Keratinocyte (primary cell): ENCODE measurements around the gene PCIF1. TPM values are rescaled to one million over a fixed set of nuclear protein-coding genes. Genes with fewer than 3 reads are reported as not detected.

Experiments used
- DNase-seq: peaks from one replicate; pipeline ENCODE4 v3.0.0-alpha.2; 2011; ENCODE audit warnings: low read depth, missing footprints, low spot score
- FAIRE-seq: peaks from 2 replicates; lab custom pipeline; 2011; peaks lifted over from hg19 to GRCh38; lab: Jason Lieb, UNC
- H2AFZ ChIP-seq: 2 replicates; pipeline ENCODE4 v1.6.0; 2012; ENCODE audit warnings: low read length, control low read depth, inconsistent platforms; ENCODE audit not compliant: control insufficient read depth
- H3K27ac ChIP-seq: 2 replicates; pipeline ENCODE4 v1.5.1; 2011; ENCODE audit warnings: low read length; ENCODE audit not compliant: control insufficient read depth, insufficient read depth
- H3K27me3 ChIP-seq: 3 replicates; pipeline ENCODE4 v1.6.0; 2011; ENCODE audit warnings: low read length; ENCODE audit not compliant: control insufficient read depth, insufficient read depth; ENCODE audit errors: extremely low read depth
- H3K36me3 ChIP-seq, 2 experiments: 2 replicates in 1 of 2; 3 replicates in 1 of 2; pipeline ENCODE4 v1.5.1; 2011; ENCODE audit warnings: low read length in 2 of 2, mild to moderate bottlenecking in 1 of 2; ENCODE audit not compliant: control insufficient read depth in 2 of 2, insufficient read depth in 2 of 2; ENCODE audit errors: extremely low read depth in 1 of 2
- H3K4me1 ChIP-seq: 3 replicates; pipeline ENCODE4 v1.5.1; 2011; ENCODE audit warnings: low read length; ENCODE audit not compliant: control insufficient read depth, insufficient read depth; ENCODE audit errors: extremely low read depth
- H3K4me2 ChIP-seq: 3 replicates; pipeline ENCODE4 v1.6.0; 2011; ENCODE audit warnings: low read depth, low read length; ENCODE audit not compliant: control insufficient read depth, insufficient read depth; ENCODE audit errors: extremely low read depth
- H3K4me3 ChIP-seq, 3 experiments: fragments of 200-600 bp in 1 of 3; sonication (generic) in 1 of 3; 2 replicates in 2 of 3; 3 replicates in 1 of 3; pipeline ENCODE4 v1.5.1; 2011 to 2016; ENCODE audit warnings: low read length in 3 of 3, mild to moderate bottlenecking in 3 of 3, control low read depth in 2 of 3, inconsistent platforms in 1 of 3, low read depth in 1 of 3, mixed read lengths in 1 of 3, mixed run types in 1 of 3, moderate library complexity in 1 of 3; ENCODE audit not compliant: control insufficient read depth in 2 of 3, insufficient read depth in 2 of 3; ENCODE audit errors: extremely low read depth in 1 of 3
- H3K79me2 ChIP-seq: 2 replicates; pipeline ENCODE4 v1.6.0; 2012; ENCODE audit warnings: low read length; ENCODE audit not compliant: control insufficient read depth, insufficient read depth
- H3K9ac ChIP-seq: 3 replicates; pipeline ENCODE4 v1.6.0; 2011; ENCODE audit warnings: low read length; ENCODE audit not compliant: control insufficient read depth, insufficient read depth; ENCODE audit errors: extremely low read depth
- H3K9me1 ChIP-seq: 3 replicates; pipeline ENCODE4 v1.6.0; 2011; ENCODE audit warnings: low read length; ENCODE audit not compliant: control insufficient read depth, insufficient read depth; ENCODE audit errors: extremely low read depth
- H3K9me3 ChIP-seq: 2 replicates; pipeline ENCODE4 v1.5.1; 2012; ENCODE audit warnings: low read depth, low read length; ENCODE audit not compliant: control insufficient read depth
- H4K20me1 ChIP-seq: 3 replicates; pipeline ENCODE4 v1.6.0; 2011; ENCODE audit warnings: low read length; ENCODE audit not compliant: control insufficient read depth, insufficient read depth; ENCODE audit errors: extremely low read depth
- CTCF ChIP-seq, 3 experiments: IDR thresholded peaks in 1 of 3; conservative IDR thresholded peaks in 1 of 3; optimal IDR thresholded peaks in 1 of 3; 2 replicates in 2 of 3; 3 replicates in 1 of 3; pipeline versions ENCODE3 to v1.5.1; 2011; ENCODE audit warnings: low read length in 3 of 3, mild to moderate bottlenecking in 3 of 3, moderate library complexity in 2 of 3, control low read depth in 1 of 3, inconsistent platforms in 1 of 3; ENCODE audit not compliant: insufficient read depth in 2 of 3; ENCODE audit errors: extremely low read depth in 1 of 3
- EZH2 ChIP-seq: IDR thresholded peaks from one replicate; pipeline ENCODE4 v1.6.1; 2012; ENCODE audit warnings: inconsistent platforms, mild to moderate bottlenecking, low read length, moderate library complexity
- dilution Hi-C: fragments of 300-500 bp; cut with MboI; formaldehyde crosslinking; loops from one replicate; pipeline ENCODE4 v1.7.0; 2020; ENCODE audit warnings: low sequenced_read_pairs; ENCODE audit not compliant: extremely low pct_ligation_motif_present
- polyA plus RNA-seq, 5 experiments: library from polyadenylated mRNA; depleted of rRNA in 3 of 5; stranded (reverse) in 3 of 5; stranded (forward) in 1 of 5; unstranded in 1 of 5; fragments of >200 nt; gene quantifications; 1 replicate in 1 of 5; 2 replicates in 3 of 5; 3 replicates in 1 of 5; pipeline versions ENCODE4 v1.2.1 to v1.2.3, GENCODE V29; 2011 to 2012; ENCODE audit warnings: missing spikeins in 2 of 5, low read depth in 1 of 5, low replicate concordance in 1 of 5

The PCIF1 gene
- polyA plus RNA-seq, 1 donor (not counting 4 experiments of a cell fraction or from before 2014, with no cell fraction given), result 7.0 TPM

DNA sequence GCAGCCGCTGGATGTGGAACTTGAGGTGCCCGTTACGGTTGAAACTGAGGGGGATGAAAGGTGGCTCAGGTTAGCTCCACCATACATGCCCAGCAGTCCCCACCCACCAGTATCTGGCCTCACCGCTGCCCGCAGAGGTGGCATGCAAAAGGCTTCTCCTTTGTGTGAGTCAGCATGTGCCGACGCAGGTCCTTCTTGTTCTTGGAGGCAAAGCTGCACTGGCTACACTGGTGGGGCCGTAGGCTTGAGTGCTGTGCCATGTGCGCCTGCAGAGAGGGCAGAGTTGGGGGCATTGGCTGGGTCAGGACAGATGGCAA is 15.8 kb downstream of the PCIF1 start:
- Histone ChIP-seq H3K36me3 (peaks cover 45 to 72% of the 10 kb centered on the region in 2 experiments), H3K4me1 (no peaks in the 10 kb centered on the region), H3K27me3 (no peaks in the 10 kb centered on the region), H3K27ac (no peak overlapping the region), H3K4me3 (no peak overlapping the region), H3K9ac (no peak overlapping the region), H3K79me2 (no peaks in the 10 kb centered on the region), H3K4me2 (no peak overlapping the region), H2AFZ (no peak overlapping the region), H3K9me3 (no peaks in the 10 kb centered on the region), H3K9me1 (no peaks in the 10 kb centered on the region), H4K20me1 (no peaks in the 10 kb centered on the region)
- FAIRE-seq, result no peak
- TF ChIP-seq EZH2 (no peak), CTCF (optimal IDR thresholded peaks at IDR 0.05 in 1 of 3, IDR thresholded peaks at IDR 0.05 in 1 of 3, conservative IDR thresholded peaks at IDR 0.05 in 1 of 3; ENCODE audit: extremely low read depth in 1 of 3, insufficient read depth in 2 of 3, low read length in 3 of 3) (no peak)
- DNase-seq, result no peak
- dilution Hi-C loops, result no loop called here

DNA sequence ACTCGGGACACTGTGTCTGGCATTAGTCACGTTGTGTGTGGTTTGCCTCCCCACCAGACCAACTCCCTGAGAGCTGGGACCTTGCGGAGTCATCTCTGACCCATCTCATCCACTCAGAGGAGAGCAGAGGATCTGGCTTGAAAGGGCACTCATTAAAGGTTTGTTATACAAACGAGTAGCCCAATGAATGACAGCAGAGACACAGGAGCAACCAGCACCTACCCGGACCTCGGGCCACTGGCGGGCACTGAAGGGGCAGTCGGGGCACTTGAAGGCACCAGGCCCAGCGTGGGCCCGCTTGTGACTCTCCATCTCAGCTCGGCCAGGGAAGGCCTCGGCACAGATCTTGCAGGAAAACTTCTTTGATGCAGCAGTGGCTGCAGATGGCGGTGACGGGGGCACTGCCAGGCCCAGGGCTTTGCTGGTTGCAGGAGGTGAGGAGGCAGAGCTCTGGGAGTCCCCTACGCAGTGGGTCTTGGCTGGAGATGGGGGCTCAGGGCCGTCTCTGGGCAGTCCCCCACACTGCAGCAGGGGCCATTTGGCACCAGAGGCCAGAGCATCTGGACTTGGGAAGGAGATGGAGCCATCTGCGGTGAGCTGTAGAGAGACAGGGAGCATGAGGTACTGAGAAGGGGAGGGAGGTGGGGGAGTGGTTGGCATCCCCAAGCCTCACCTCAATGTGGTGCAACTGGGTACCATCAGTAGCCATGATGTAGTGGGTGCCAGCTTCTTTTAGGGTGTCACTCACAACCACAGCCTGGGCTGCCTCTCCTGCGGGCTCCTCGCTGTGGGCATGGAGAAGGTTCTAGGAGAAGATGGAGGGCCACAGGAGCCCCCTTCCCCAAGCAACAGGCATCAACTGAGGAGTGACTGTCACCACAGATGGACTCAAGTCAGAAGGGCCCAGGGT is 17.7 kb downstream of the PCIF1 start:
- Histone ChIP-seq H3K79me2 (no peaks in the 10 kb centered on the region), H3K9ac (no peak overlapping the region), H3K27ac (no peak overlapping the region), H3K4me3 (no peak overlapping the region), H3K4me1 (no peaks in the 10 kb centered on the region), H3K27me3 (no peaks in the 10 kb centered on the region), H2AFZ (no peak overlapping the region), H4K20me1 (no peaks in the 10 kb centered on the region), H3K36me3 (peaks cover 37 to 62% of the 10 kb centered on the region in 2 experiments), H3K4me2 (no peak overlapping the region), H3K9me3 (no peaks in the 10 kb centered on the region), H3K9me1 (no peaks in the 10 kb centered on the region)
- no peak for TF ChIP-seq EZH2
- TF ChIP-seq CTCF (optimal IDR thresholded peaks at IDR 0.05 in 1 of 3, IDR thresholded peaks at IDR 0.05 in 1 of 3, conservative IDR thresholded peaks at IDR 0.05 in 1 of 3; ENCODE audit: extremely low read depth in 1 of 3, insufficient read depth in 2 of 3, low read length in 3 of 3), result no peak
- dilution Hi-C loops, result no loop called here
- FAIRE-seq (no peak), DNase-seq (no peak)
